ENCODE results near the gene TBXAS1.

TBXAS1 gene

DNA sequence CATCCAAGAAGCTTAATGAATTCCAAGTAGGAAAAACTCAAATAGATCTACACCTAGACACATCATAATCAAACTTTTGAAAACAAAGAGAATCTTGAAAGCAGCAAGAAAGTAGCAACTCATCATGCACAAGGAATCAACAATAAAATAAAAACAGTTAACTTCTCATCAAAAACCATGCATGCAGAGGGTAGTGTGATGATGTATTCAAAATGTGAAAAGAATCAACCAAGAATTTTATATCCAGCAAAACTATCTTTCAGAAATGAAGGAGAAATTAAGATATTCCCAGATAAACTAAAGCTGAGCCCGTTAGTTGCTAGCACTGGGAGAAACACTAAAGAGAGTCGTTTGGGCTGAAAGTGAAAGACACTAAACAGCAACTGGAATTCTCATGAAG is 238.0 kb downstream of the TBXAS1 start:
- no peaks in the 10 kb centered on the region for H3K36me3 ChIP-seq (ENCODE audit: control insufficient read depth, insufficient read depth, low read length)
- WGBS (ENCODE audit: insufficient coverage, insufficient read length): no CpG with 5 or more reads among the region's 2 CpGs
- H3K4me3 ChIP-seq (ENCODE audit: low read length): no peak overlapping the region
- no peak for DNase-seq (ENCODE audit: low read depth, low spot score)
- H3K9me3 ChIP-seq (ENCODE audit: control insufficient read depth, insufficient read depth, low read length): no peaks in the 10 kb centered on the region
- H3K4me1 ChIP-seq (ENCODE audit: control insufficient read depth, insufficient read depth, low read length): no peaks in the 10 kb centered on the region
- peaks cover 2% of the 10 kb centered on the region; the same call in 1 of the 2 replicates for H3K27me3 ChIP-seq (ENCODE audit: control insufficient read depth, insufficient read depth, low read length)
- no peak overlapping the region for H3K27ac ChIP-seq (ENCODE audit: low read length)

DNA sequence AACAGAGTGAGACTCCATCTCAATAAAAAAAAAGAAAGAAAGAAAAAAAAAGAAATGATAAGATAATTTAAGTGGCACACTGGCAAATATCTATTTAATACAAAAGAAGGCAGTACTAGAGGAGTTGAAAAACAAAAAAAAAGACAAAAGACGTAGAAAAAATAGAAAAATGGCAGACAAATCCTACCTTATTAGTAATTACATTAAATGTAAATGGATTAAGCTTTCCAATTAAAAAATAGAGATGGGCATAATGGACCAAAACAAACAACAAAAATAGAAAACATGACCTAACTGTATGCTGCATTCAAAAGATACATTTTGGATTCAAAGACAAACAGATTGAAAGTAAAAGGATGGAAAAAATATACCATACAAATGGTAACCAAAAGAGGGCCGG is 239.0 kb downstream of the TBXAS1 start:
- WGBS (ENCODE audit: insufficient coverage, insufficient read length): no CpG with 5 or more reads among the region's 2 CpGs
- Histone ChIP-seq H3K4me1 (ENCODE audit: control insufficient read depth, insufficient read depth, low read length) (no peaks in the 10 kb centered on the region), H3K4me3 (ENCODE audit: low read length) (no peak overlapping the region)

DNA sequence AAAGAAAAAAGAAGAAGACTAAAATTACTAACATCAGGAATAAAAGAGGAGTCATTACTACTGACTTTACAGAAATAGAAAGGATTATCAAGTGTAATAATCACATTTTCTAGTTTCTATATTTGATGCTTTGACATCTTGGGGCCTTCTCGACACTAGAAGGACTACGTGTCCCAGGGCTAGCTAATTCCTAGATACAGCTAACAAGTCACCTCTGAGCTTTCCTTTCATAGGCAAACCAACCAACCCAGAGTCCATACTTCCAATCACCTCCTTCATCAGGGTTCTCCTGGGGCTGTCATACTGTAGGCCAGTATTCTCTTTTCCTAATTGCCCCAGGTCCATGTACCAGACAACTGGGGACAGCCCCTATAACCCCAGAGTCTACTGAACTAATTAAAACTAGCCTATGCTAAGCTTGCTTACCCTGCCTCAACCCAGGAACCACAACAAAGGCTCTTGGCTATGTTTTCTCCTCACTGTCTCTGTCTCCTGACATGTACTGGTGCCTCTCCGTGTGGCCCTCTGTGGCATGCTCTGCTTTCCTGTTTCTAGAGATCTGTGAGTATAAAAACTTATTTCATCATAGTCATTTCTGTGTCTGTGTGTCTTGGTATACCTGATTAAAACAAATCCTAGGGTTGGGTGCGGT is 240.4 kb downstream of the TBXAS1 start:
- Histone ChIP-seq H3K36me3 (ENCODE audit: control insufficient read depth, insufficient read depth, low read length) (no peaks in the 10 kb centered on the region), H3K27ac (ENCODE audit: low read length) (no peak overlapping the region), H3K4me1 (ENCODE audit: control insufficient read depth, insufficient read depth, low read length) (no peaks in the 10 kb centered on the region), H3K9me3 (ENCODE audit: control insufficient read depth, insufficient read depth, low read length) (no peaks in the 10 kb centered on the region), H3K4me3 (ENCODE audit: low read length) (no peak overlapping the region), H3K27me3 (ENCODE audit: control insufficient read depth, insufficient read depth, low read length) (no peaks in the 10 kb centered on the region)
- no CpG with 5 or more reads among the region's 4 CpGs for WGBS (ENCODE audit: insufficient coverage, insufficient read length)
- no peak for DNase-seq (ENCODE audit: low read depth, low spot score)

More for the DNA sequence above, 239.0 kb downstream of the TBXAS1 start:
- H3K36me3 ChIP-seq (ENCODE audit: control insufficient read depth, insufficient read depth, low read length): no peaks in the 10 kb centered on the region
- no peaks in the 10 kb centered on the region; the same call in 1 of the 2 replicates for H3K27me3 ChIP-seq (ENCODE audit: control insufficient read depth, insufficient read depth, low read length)
- H3K27ac ChIP-seq (ENCODE audit: low read length): no peak overlapping the region
- no peak for DNase-seq (ENCODE audit: low read depth, low spot score)
- H3K9me3 ChIP-seq (ENCODE audit: control insufficient read depth, insufficient read depth, low read length): no peaks in the 10 kb centered on the region
